SU-DHL-6 (cell line): Measurements from ENCODE around the gene FNTB.
A peak's percentile ranks its signal among the peaks of the same experiment; 100 is the strongest.

ENCODE experiments used
- H2AFZ ChIP-seq: fragments of 200-600 bp; sonication (generic); 2 replicates; pipeline ENCODE4 v1.6.1; 2014; ENCODE audit warnings: low read depth, mild to moderate bottlenecking, moderate library complexity, mixed read lengths, antibody characterized with exemption, low read length; ENCODE audit not compliant: severe bottlenecking
- H3F3A ChIP-seq: fragments of 200-600 bp; shearing (Covaris generic); 2 replicates; pipeline ENCODE4 v1.6.0; 2016; ENCODE audit warnings: antibody characterized with exemption, mild to moderate bottlenecking; ENCODE audit not compliant: insufficient read depth
- H3K27ac ChIP-seq: fragments of 200-600 bp; sonication (generic); 2 replicates; pipeline ENCODE4 v1.5.1; 2016; ENCODE audit warnings: low read depth, mild to moderate bottlenecking, low read length, moderate library complexity, mixed read lengths
- H3K27me3 ChIP-seq: fragments of 200-600 bp; sonication (generic), shearing (Covaris generic); 2 replicates; pipeline ENCODE4 v1.6.0; 2014; ENCODE audit warnings: mild to moderate bottlenecking, low read length
- H3K36me3 ChIP-seq: fragments of 200-600 bp; sonication (generic); 2 replicates; pipeline ENCODE4 v1.6.1; 2014; ENCODE audit warnings: mild to moderate bottlenecking, low read length, mixed read lengths
- H3K4me2 ChIP-seq: fragments of 300-600, 200-600 bp; shearing (Covaris generic), sonication (generic); 2 replicates; pipeline ENCODE4 v1.6.0; 2014; ENCODE audit warnings: low read length, low read depth, mild to moderate bottlenecking; ENCODE audit not compliant: poor library complexity, severe bottlenecking
- H3K4me3 ChIP-seq: fragments of 200-600 bp; sonication (generic); 2 replicates; pipeline ENCODE4 v1.5.1; 2014; ENCODE audit warnings: antibody characterized with exemption, low read length, mild to moderate bottlenecking, mixed read lengths; ENCODE audit not compliant: insufficient read depth, poor library complexity, severe bottlenecking
- H3K79me2 ChIP-seq: fragments of 200-600 bp; sonication (generic); 2 replicates; pipeline ENCODE4 v1.6.1; 2014; ENCODE audit warnings: mild to moderate bottlenecking, low read length, moderate library complexity; ENCODE audit not compliant: insufficient read depth
- H3K9ac ChIP-seq: fragments of 200-600 bp; sonication (generic); 2 replicates; pipeline ENCODE4 v1.7.0; 2014; ENCODE audit warnings: mild to moderate bottlenecking, low read length
- H3K9me2 ChIP-seq: fragments of 200-600 bp; sonication (generic); replicated peaks from 2 replicates; pipeline ENCODE4 v1.6.1; 2014; ENCODE audit warnings: low read length; ENCODE audit not compliant: insufficient read depth
- H3K9me3 ChIP-seq: fragments of 200-600 bp; sonication (generic); 2 replicates; pipeline ENCODE4 v1.6.1; 2014; ENCODE audit warnings: low read length, mixed read lengths; ENCODE audit not compliant: insufficient read depth
- H4K20me1 ChIP-seq: fragments of 200-600 bp; sonication (generic); 2 replicates; pipeline ENCODE4 v1.6.1; 2014; ENCODE audit warnings: low read depth, mild to moderate bottlenecking, antibody characterized with exemption, low read length, moderate library complexity, mixed read lengths
- EZH2phosphoT487 ChIP-seq: fragments of 200-600 bp; sonication (generic), shearing (Covaris generic); conservative IDR thresholded peaks from 2 replicates; pipeline ENCODE4 v1.6.1; 2018; ENCODE audit warnings: mild to moderate bottlenecking, antibody characterized with exemption, low read length, moderate library complexity, mixed read lengths
- TF ChIP-seq, protein P1 (sequence below): fragments of 200-600 bp; sonication (generic); IDR thresholded peaks from one replicate; pipeline ENCODE4 v1.5.1; 2017; ENCODE audit warnings: antibody characterized with exemption, mild to moderate bottlenecking, low read length, moderate library complexity; ENCODE audit not compliant: insufficient read depth, poor library complexity, severe bottlenecking

Gene FNTB

GRCh38 chr14:64974563-64974962 is 12.1 kb upstream of the FNTB start:
- H3K79me2 ChIP-seq, result no peaks in the 10 kb centered on the region
- H3K9ac ChIP-seq, result no peak overlapping the region
- no peaks in the 10 kb centered on the region for H3K9me3 ChIP-seq
- H3K27ac ChIP-seq, result no peak overlapping the region
- no peaks in the 10 kb centered on the region for H3K9me2 ChIP-seq
- no peak overlapping the region for H3K4me3 ChIP-seq
- no peak overlapping the region for H3K4me2 ChIP-seq
- TF ChIP-seq, protein P1, sequence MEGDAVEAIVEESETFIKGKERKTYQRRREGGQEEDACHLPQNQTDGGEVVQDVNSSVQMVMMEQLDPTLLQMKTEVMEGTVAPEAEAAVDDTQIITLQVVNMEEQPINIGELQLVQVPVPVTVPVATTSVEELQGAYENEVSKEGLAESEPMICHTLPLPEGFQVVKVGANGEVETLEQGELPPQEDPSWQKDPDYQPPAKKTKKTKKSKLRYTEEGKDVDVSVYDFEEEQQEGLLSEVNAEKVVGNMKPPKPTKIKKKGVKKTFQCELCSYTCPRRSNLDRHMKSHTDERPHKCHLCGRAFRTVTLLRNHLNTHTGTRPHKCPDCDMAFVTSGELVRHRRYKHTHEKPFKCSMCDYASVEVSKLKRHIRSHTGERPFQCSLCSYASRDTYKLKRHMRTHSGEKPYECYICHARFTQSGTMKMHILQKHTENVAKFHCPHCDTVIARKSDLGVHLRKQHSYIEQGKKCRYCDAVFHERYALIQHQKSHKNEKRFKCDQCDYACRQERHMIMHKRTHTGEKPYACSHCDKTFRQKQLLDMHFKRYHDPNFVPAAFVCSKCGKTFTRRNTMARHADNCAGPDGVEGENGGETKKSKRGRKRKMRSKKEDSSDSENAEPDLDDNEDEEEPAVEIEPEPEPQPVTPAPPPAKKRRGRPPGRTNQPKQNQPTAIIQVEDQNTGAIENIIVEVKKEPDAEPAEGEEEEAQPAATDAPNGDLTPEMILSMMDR, result no peak
- no peak for TF ChIP-seq EZH2phosphoT487
- H2AFZ ChIP-seq, result no peak overlapping the region
- H3F3A ChIP-seq, result no peaks in the 10 kb centered on the region
- H3K27me3 ChIP-seq, result no peaks in the 10 kb centered on the region
- no peaks in the 10 kb centered on the region for H4K20me1 ChIP-seq
- H3K36me3 ChIP-seq, result no peaks in the 10 kb centered on the region

DNA sequence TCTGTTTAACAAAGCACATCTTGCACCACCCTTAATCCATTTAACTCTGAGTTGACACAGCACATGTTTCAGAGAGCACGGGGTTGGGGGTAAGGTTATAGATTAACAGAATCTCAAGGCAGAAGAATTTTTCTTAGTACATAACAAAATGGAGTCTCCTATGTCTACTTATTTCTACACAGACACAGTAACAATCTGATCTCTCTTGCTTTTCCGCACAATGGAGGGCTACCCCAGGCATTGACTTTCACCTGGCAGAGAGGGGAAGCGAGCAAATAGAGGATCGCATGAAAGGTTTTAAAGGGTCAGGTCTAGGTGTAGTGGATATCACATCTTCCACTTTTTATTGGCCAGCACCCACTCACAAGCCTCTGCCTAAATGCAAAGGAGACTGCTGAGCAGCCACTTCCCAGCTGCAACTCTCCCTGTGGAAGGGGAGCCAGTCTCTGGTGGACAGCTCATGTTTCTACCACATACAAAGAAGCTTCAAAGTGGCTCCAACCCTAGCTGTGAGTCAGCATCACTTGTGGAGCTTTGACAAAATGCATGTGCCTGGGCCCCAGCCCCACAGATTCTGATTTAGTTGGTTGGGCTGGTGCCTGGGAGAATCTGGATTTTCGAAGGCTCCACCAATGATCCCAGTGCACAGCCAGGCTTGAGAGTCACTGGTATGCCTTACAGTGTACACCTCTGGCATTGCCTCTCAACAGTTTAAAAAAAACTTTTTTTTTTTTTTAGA is 7.2 kb upstream of the FNTB start:
- no peaks in the 10 kb centered on the region for H4K20me1 ChIP-seq
- no peak overlapping the region for H3K4me2 ChIP-seq
- H3K9me2 ChIP-seq, result no peaks in the 10 kb centered on the region
- TF ChIP-seq EZH2phosphoT487, result no peak
- TF ChIP-seq, protein P1, result no peak
- H3K36me3 ChIP-seq, result no peaks in the 10 kb centered on the region
- no peaks in the 10 kb centered on the region for H3K79me2 ChIP-seq
- H3K4me3 ChIP-seq, result no peak overlapping the region
- no peak overlapping the region for H2AFZ ChIP-seq
- H3K27ac ChIP-seq, result no peak overlapping the region
- H3K27me3 ChIP-seq, result no peaks in the 10 kb centered on the region
- no peaks in the 10 kb centered on the region for H3F3A ChIP-seq
- H3K9me3 ChIP-seq, result no peaks in the 10 kb centered on the region
- H3K9ac ChIP-seq, result no peak overlapping the region

GRCh38 chr14:64983439-64984310 is 3.0 kb upstream of the FNTB start:
- H3K36me3 ChIP-seq, result no peaks in the 10 kb centered on the region
- no peaks in the 10 kb centered on the region for H3K27me3 ChIP-seq
- TF ChIP-seq EZH2phosphoT487, result no peak
- TF ChIP-seq, protein P1, result peak; percentile 58
- H3K9me2 ChIP-seq, result no peaks in the 10 kb centered on the region
- H3K79me2 ChIP-seq, result peaks cover 15% of the 10 kb centered on the region
- H3F3A ChIP-seq, result no peaks in the 10 kb centered on the region
- H3K9me3 ChIP-seq, result no peaks in the 10 kb centered on the region
- H4K20me1 ChIP-seq, result no peaks in the 10 kb centered on the region
- H3K27ac ChIP-seq, result no peak overlapping the region
- H3K9ac ChIP-seq, result no peak overlapping the region
- H2AFZ ChIP-seq, result peak overlapping the region; percentile 39
- peak overlapping the region; percentile 35 for H3K4me2 ChIP-seq
- H3K4me3 ChIP-seq, result no peak overlapping the region
